Inflammatory macrophage treated with lipopolysaccharide for 1 hour (primary cell): ENCODE data around the gene PHLDA1.
"Not testable (repeated sequence)": the region's sequence is repeated elsewhere in the genome, so short reads cannot be mapped to it uniquely, and the experiment has no call there.

Experiments used
- DNase-seq, 2 donors: peaks; one replicate each; pipeline ENCODE4 v3.0.0-alpha.2; 2020 to 2022

The PHLDA1 gene

GRCh38 chr12:75984577-75985182 is 46.9 kb downstream of the PHLDA1 start:
- no peak for DNase-seq

DNA sequence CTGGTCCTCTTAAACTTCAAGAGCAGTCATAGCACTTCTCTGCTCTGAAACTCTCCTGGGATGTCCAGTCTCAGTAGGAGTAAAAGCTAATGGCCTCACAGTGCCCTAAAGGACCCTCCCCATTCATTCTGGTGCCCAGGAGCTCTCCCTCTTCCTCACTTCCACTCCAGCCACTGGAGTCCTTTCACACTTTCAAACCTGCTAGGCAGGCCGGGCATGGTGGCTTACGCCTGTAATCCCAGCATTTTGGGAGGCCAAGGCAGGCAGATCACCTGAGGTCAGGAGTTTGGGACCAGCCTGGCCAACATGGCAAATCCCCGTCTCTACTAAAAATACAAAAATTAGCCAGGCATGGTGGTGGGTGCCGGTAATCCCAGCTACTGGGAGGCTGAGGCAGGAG is 47.7 kb downstream of the PHLDA1 start:
- not testable (repeated sequence) for DNase-seq

DNA sequence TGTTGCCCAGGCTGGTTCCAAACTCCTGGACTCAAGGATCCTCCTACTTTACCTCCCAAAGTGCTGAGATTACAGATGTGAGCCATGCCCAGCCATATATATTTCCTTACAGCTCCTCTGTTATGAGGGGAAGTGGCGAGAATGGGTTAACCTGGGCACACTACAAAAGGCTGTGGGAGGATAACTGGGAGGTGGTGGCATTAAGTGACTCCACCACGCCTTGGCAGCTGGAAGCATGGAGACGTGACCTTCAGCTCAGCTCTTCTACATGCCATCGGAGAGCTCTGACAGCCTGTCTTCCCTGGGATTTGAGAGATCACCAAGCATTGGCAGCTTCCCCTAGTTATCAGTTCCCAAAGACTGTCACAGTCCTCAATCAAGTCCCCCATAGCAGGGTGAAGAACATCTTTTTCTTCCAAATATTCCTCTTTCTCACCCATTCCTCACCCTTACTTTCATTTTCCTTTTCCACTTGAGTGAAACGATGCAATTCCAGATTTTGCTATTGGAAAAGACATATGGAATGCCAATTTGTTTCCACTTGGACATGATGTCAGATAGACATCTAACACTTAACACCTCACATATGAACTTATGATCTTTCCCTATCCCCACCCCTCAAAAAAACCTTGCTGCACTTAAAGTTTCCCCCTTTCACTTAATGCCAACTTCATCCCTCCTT is 48.5 kb downstream of the PHLDA1 start:
- DNase-seq, result no peak

DNA sequence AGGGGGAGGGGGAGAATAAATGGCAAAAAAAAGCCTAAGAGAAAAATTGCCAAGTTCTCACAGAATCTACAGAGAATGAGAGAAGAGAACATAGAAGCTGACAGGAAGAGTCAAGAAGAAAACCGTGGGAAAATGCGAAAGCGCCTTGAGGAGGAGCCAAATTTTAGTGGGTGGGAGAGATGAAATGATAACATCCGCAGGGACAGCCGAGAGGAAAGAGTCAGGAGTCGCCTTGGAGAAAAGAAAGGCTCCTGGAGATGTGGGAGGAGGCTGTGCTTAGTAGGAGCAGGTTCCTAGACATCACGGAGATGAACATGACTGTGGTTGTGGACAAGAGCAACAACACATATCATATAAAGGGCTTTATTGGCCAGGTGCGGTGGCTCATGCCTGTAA is 49.4 kb downstream of the PHLDA1 start:
- no peak for DNase-seq

DNA sequence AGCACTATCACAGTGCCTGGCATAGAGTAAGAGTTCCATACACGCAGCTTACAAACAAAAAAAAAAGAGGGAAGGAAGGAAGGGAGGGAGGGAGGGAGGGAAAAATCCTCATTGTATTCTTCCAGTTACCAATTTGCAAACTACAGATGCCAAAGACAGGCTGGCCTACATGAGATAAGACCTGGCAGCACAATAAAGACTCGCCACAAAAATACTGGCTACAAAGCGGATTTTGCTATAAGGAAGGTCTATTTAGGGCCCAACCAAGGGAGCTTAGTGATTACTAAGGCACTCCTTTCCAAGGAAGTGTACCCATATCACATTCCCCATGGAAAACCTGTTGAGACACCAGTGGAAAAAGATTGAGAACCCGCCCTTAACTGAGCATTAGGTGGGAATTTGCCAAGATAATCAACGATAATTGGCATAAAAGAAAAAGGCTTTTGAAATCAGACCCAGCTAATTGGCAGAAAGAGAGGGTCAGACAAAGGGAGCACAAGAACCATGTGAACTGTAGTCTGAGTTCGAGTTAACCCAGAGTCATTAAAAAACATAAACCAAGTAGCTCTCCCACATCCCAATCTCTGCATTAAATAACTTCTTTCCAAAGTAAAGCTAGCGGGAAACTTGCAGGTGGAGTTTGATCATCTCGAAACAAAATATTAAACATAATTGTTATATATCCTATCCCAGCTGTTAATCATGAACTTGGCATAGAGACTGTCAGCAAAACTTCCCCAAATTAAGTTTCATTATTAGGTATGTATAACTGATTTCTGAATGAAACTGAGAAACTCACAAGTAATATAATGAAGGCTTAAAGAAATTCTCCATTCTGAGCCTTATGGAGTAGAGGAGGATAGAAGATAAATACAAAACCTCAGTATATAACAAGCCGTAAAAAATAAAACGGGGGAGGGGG is 50.1 kb downstream of the PHLDA1 start:
- DNase-seq, result peak; percentile 31 to 38

GRCh38 chr12:75979181-75979580 is 52.4 kb downstream of the PHLDA1 start:
- peak in 1 of 2 donors; percentile 10 for DNase-seq

GRCh38 chr12:75978677-75979076 is 52.9 kb downstream of the PHLDA1 start:
- no peak for DNase-seq

DNA sequence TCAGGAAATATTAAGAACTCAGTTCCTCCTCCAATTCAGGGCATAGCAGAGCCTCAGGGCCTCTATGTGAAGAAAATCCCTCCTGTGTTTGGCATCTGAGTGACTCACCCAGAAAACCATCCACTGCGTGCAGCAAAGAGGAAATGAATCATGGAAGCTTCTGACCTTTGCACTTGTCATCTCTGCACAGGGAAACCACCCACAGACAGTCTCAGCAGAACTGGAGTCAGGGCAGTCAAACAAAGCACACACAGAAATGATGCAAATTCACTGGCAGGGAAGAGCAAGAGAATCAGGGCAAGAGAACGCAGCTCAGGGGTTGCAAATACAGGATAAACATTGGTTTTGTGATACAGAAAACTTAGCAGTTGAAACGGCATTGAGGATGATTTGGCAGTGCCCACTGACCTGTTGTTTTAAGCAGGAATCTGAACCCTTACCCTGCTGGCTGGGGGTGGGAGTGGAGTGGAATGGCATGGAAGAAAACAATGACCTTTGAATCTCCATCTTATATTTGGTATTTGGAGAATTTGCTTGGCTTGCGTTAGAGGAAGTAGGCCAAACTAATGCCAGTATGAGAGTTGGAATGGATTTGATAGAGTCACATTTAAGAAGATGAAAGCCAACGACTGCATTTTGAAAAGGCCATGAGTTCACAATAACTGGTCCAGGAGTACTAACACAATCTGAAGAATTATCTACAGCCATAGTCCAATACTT is 53.5 kb downstream of the PHLDA1 start:
- peak; percentile 92 to 99 for DNase-seq

DNA sequence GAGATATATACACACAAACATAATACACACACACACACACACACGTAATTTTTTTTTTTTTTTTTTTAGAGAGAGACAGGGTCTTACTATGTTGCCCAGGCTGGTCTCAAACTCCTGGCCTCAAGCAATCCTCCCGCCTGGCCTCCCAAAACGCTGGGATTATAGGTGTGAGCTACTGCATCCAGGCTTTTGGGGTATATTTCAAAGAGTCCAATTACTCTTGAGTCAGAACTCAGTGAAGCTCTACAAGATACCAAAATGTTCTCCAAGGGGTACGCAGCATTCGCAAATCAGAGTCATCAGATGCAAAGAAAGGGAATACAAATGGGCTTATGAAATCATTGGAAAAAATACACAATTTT is 54.0 kb downstream of the PHLDA1 start:
- no peak for DNase-seq

DNA sequence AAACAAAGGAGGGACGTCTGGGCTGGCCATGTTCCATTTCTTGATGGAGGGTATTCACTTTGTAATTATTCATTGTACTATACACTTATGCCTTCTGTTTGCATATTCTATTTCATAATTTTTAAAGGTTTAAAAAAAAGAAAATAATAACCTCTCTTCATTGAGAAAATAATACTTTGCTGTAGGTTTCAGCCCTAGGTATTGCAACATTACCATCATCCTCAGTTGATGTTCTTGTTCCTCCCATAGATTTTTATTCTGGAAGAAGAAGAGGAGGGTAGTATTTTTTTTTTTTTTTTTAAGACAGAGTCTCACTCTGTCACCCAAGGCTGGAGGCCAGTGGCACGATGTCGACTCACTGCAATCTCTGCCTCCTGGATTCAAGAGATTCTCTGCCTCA is 54.7 kb downstream of the PHLDA1 start:
- no peak for DNase-seq

- DNase-seq, result no peak
Measured at GRCh38 chr12:75976113-75976512, 55.5 kb downstream of the PHLDA1 start.

GRCh38 chr12:75975702-75976101 is 55.9 kb downstream of the PHLDA1 start:
- peak; percentile 34 to 49 for DNase-seq
